Measurements from ENCODE around the gene CELSR2.

The CELSR2 gene

GRCh38 chr1:109252167-109252892, 3.0 kb downstream of the CELSR2 start:
- DNase-seq (ENCODE audit: low read depth), result no peak

GRCh38 chr1:109252893-109253802, 3.8 kb downstream of the CELSR2 start:
- no peak for DNase-seq (ENCODE audit: low read depth)

- no peak for DNase-seq (ENCODE audit: low read depth)
Measured at GRCh38 chr1:109253803-109254620, 4.7 kb downstream of the CELSR2 start.

GRCh38 chr1:109254621-109255096, 5.3 kb downstream of the CELSR2 start:
- no peak for DNase-seq (ENCODE audit: low read depth)

- DNase-seq (ENCODE audit: low read depth), result no peak
Measured at GRCh38 chr1:109255097-109255651, 5.8 kb downstream of the CELSR2 start.

GRCh38 chr1:109255678-109256077, 6.3 kb downstream of the CELSR2 start:
- DNase-seq (ENCODE audit: low read depth), result no peak

GRCh38 chr1:109256085-109256484, 6.7 kb downstream of the CELSR2 start:
- no peak for DNase-seq (ENCODE audit: low read depth)

GRCh38 chr1:109256971-109257681, 7.8 kb downstream of the CELSR2 start:
- no peak for DNase-seq (ENCODE audit: low read depth)

- no peak for DNase-seq (ENCODE audit: low read depth)
Measured at GRCh38 chr1:109257682-109258421, 8.5 kb downstream of the CELSR2 start.

GRCh38 chr1:109258481-109259466, 9.4 kb downstream of the CELSR2 start:
- DNase-seq (ENCODE audit: low read depth), result no peak

GRCh38 chr1:109259674-109260557, 10.6 kb downstream of the CELSR2 start:
- no peak for DNase-seq (ENCODE audit: low read depth)

- DNase-seq (ENCODE audit: low read depth), result no peak
Measured at GRCh38 chr1:109261006-109261405, 11.7 kb downstream of the CELSR2 start.

GRCh38 chr1:109261578-109261977, 12.2 kb downstream of the CELSR2 start:
- DNase-seq (ENCODE audit: low read depth), result no peak

- no peak for DNase-seq (ENCODE audit: low read depth)
Measured at GRCh38 chr1:109262231-109263055, 13.1 kb downstream of the CELSR2 start.

GRCh38 chr1:109263234-109263596, 13.9 kb downstream of the CELSR2 start:
- no peak for DNase-seq (ENCODE audit: low read depth)

- peak; percentile 65 for DNase-seq (ENCODE audit: low read depth)
Measured at GRCh38 chr1:109263597-109264378, 14.4 kb downstream of the CELSR2 start.

GRCh38 chr1:109264379-109264755, 15.0 kb downstream of the CELSR2 start:
- no peak for DNase-seq (ENCODE audit: low read depth)

All from stimulated activated CD8-positive, alpha-beta memory T cell treated with anti-CD3 and anti-CD28 coated beads, Interleukin-7, amount 100 ng/mL, for 24 hours (primary cell).